Ishikawa (cell line): ENCODE results near the gene RALGPS1.

ENCODE experiments used
- CEBPB ChIP-seq: IDR thresholded peaks from 2 replicates; pipeline ENCODE4 v1.6.1; 2012
- EP300 ChIP-seq: IDR thresholded peaks from 2 replicates; pipeline ENCODE4 v1.6.1; 2012; ENCODE audit warnings: borderline replicate concordance
- TAF1 ChIP-seq: IDR thresholded peaks from 2 replicates; pipeline ENCODE4 v1.6.1; 2012; ENCODE audit warnings: low read depth, mild to moderate bottlenecking

- TF ChIP-seq CEBPB (no peak), EP300 (no peak), TAF1 (no peak)
Measured at GRCh38 chr9:127105805-127106465, 191.4 kb downstream of the RALGPS1 start.
